ENCODE data around the gene ANO8. TPM values are rescaled to one million over a fixed set of nuclear protein-coding genes. Genes with fewer than 3 reads are reported as not detected.

Gene ANO8
- total and polyA plus RNA-seq, 4 experiments from 2014 or later, result 0.11 to 21.5 (median 17.7) TPM; not detected in 1

- no peak overlapping the region for H3K4me3 ChIP-seq (ENCODE audit: low read length in 2 of 2)
- Mint-ChIP-seq H3K4me3 (peak overlapping the region in 5 of 8 donors; percentile 18 to 44 (median 26)), H3K27ac (no peak overlapping the region), H3K36me3 (peaks cover 9 to 17% of the 10 kb centered on the region in 2 donors), H3K9me3 (no peaks in the 10 kb centered on the region), H3K4me1 (peaks cover 0 to 10% (median 4%) of the 10 kb centered on the region in 4 donors), H3K27me3 (no peaks in the 10 kb centered on the region)
- intact Hi-C loops (cut with micrococcal nuclease), result no loop called here
- H3K27me3 ChIP-seq (ENCODE audit: insufficient read depth, low read length), result no peaks in the 10 kb centered on the region
- CTCF ChIA-PET (ENCODE audit: partially characterized antibody), result interaction anchor here (0.7 kb wide), 1 partner anchor 12 kb away, joined by 3 read pairs; no protein-coding TSS in a partner anchor
- POLR2A ChIA-PET (ENCODE audit: partially characterized antibody), result interaction anchor here (1.3 to 3.7 kb wide), 4 partner anchors 10 to 14 kb away, joined by 3 to 10 read pairs (median 4); partner anchors contain the start of genes ANO8 and DDA1
- peaks cover 3% of the 10 kb centered on the region for H3K4me1 ChIP-seq (ENCODE audit: insufficient read depth, low read length)
- no peaks in the 10 kb centered on the region for H3K9me3 ChIP-seq (ENCODE audit: control insufficient read depth in 1 of 2, low read length in 2 of 2)
- no peak for DNase-seq
- H3K27ac ChIP-seq (ENCODE audit: low read depth, low read length), result no peak overlapping the region
- peaks cover 16% of the 10 kb centered on the region for H3K36me3 ChIP-seq (ENCODE audit: insufficient read depth, low read length)
Observed at GRCh38 chr19:17323300-17323963, 11.2 kb downstream of the ANO8 start.

GRCh38 chr19:17322854-17323253 lies 11.8 kb downstream of the ANO8 start:
- POLR2A ChIA-PET (ENCODE audit: partially characterized antibody), result interaction anchor here (1.4 to 3.7 kb wide), 3 partner anchors 12 to 14 kb away, joined by 4 to 10 read pairs (median 9); partner anchors contain the start of genes ANO8 and DDA1
- peak overlapping the region in 3 of 7 donors; percentile 41 to 74 (median 63) for H3K27ac Mint-ChIP-seq
- peaks cover 3% of the 10 kb centered on the region for H3K4me1 ChIP-seq (ENCODE audit: insufficient read depth, low read length)

GRCh38 chr19:17321655-17322489 lies 12.8 kb downstream of the ANO8 start:
- H3K4me1 ChIP-seq (ENCODE audit: insufficient read depth, low read length), result peaks cover 3% of the 10 kb centered on the region
- H3K27me3 Mint-ChIP-seq, result no peaks in the 10 kb centered on the region
- peaks cover 9 to 19% of the 10 kb centered on the region in 2 donors for H3K36me3 Mint-ChIP-seq
- ChIA-PET POLR2A (ENCODE audit: partially characterized antibody) (interaction anchor here (1.4 to 2.0 kb wide), 3 partner anchors 11 to 13 kb away, joined by 4 to 9 read pairs (median 8); partner anchors contain the start of genes ANO8 and DDA1), CTCF (ENCODE audit: partially characterized antibody) (interaction anchor here (1.3 kb wide), 1 partner anchor 17 kb away, joined by 6 read pairs; the partner anchor contains the start of gene MRPL34)
- H3K4me3 Mint-ChIP-seq, result no peak overlapping the region
- no peak overlapping the region for H3K4me3 ChIP-seq (ENCODE audit: low read length in 2 of 2)
- no peak overlapping the region for H3K27ac ChIP-seq (ENCODE audit: low read depth, low read length)
- peak overlapping the region in 2 of 7 donors; percentile 53 to 74 for H3K27ac Mint-ChIP-seq
- intact Hi-C loops (cut with micrococcal nuclease), result no loop called here
- H3K36me3 ChIP-seq (ENCODE audit: insufficient read depth, low read length), result peaks cover 16% of the 10 kb centered on the region
- peaks cover 0 to 10% (median 4%) of the 10 kb centered on the region in 4 donors for H3K4me1 Mint-ChIP-seq
- no peaks in the 10 kb centered on the region for H3K9me3 Mint-ChIP-seq
- no peak for DNase-seq
- no peaks in the 10 kb centered on the region for H3K9me3 ChIP-seq (ENCODE audit: control insufficient read depth in 1 of 2, low read length in 2 of 2)
- no peaks in the 10 kb centered on the region for H3K27me3 ChIP-seq (ENCODE audit: insufficient read depth, low read length)

More at GRCh38 chr19:17322854-17323253, 11.8 kb downstream of the ANO8 start:
- Histone ChIP-seq H3K27ac (ENCODE audit: low read depth, low read length) (no peak overlapping the region), H3K36me3 (ENCODE audit: insufficient read depth, low read length) (peaks cover 16% of the 10 kb centered on the region), H3K27me3 (ENCODE audit: insufficient read depth, low read length) (no peaks in the 10 kb centered on the region), H3K4me3 (ENCODE audit: low read length in 2 of 2) (no peak overlapping the region), H3K9me3 (ENCODE audit: control insufficient read depth in 1 of 2, low read length in 2 of 2) (no peaks in the 10 kb centered on the region)
- peaks cover 0 to 10% (median 4%) of the 10 kb centered on the region in 4 donors for H3K4me1 Mint-ChIP-seq
- H3K4me3 Mint-ChIP-seq, result peak overlapping the region in 2 of 8 donors; percentile 18 to 32
- no peaks in the 10 kb centered on the region for H3K9me3 Mint-ChIP-seq
- H3K36me3 Mint-ChIP-seq, result peaks cover 9 to 17% of the 10 kb centered on the region in 2 donors
- DNase-seq, result no peak
- intact Hi-C loops (cut with micrococcal nuclease), result no loop called here
- H3K27me3 Mint-ChIP-seq, result no peaks in the 10 kb centered on the region
- CTCF ChIA-PET (ENCODE audit: partially characterized antibody), result no interaction called here

- Mint-ChIP-seq H3K27ac (no peak overlapping the region), H3K4me3 (no peak overlapping the region), H3K9me3 (no peaks in the 10 kb centered on the region), H3K36me3 (peaks cover 17 to 28% of the 10 kb centered on the region in 2 donors), H3K4me1 (peaks cover 0 to 17% (median 4%) of the 10 kb centered on the region in 4 donors), H3K27me3 (no peaks in the 10 kb centered on the region)
- no peak overlapping the region for H3K4me3 ChIP-seq (ENCODE audit: low read length in 2 of 2)
- POLR2A ChIA-PET (ENCODE audit: partially characterized antibody), result no interaction called here
- CTCF ChIA-PET (ENCODE audit: partially characterized antibody), result no interaction called here
- no peak overlapping the region for H3K27ac ChIP-seq (ENCODE audit: low read depth, low read length)
- peaks cover 22% of the 10 kb centered on the region for H3K36me3 ChIP-seq (ENCODE audit: insufficient read depth, low read length)
- H3K4me1 ChIP-seq (ENCODE audit: insufficient read depth, low read length), result peaks cover 3% of the 10 kb centered on the region
- intact Hi-C loops (cut with micrococcal nuclease), result no loop called here
- H3K27me3 ChIP-seq (ENCODE audit: insufficient read depth, low read length), result no peaks in the 10 kb centered on the region
- no peaks in the 10 kb centered on the region for H3K9me3 ChIP-seq (ENCODE audit: control insufficient read depth in 1 of 2, low read length in 2 of 2)
- DNase-seq, result no peak
Observed at GRCh38 chr19:17320435-17320834, 14.2 kb downstream of the ANO8 start.

GRCh38 chr19:17319473-17320238 lies 15.0 kb downstream of the ANO8 start:
- no peak overlapping the region for H3K4me3 Mint-ChIP-seq
- no peak overlapping the region for H3K27ac Mint-ChIP-seq
- H3K27ac ChIP-seq (ENCODE audit: low read depth, low read length), result no peak overlapping the region
- H3K4me1 ChIP-seq (ENCODE audit: insufficient read depth, low read length), result peaks cover 3% of the 10 kb centered on the region
- no peaks in the 10 kb centered on the region for H3K27me3 Mint-ChIP-seq
- ChIA-PET POLR2A (ENCODE audit: partially characterized antibody) (no interaction called here), CTCF (ENCODE audit: partially characterized antibody) (no interaction called here)
- H3K4me3 ChIP-seq (ENCODE audit: low read length in 2 of 2), result no peak overlapping the region
- peaks cover 17 to 30% of the 10 kb centered on the region in 2 donors for H3K36me3 Mint-ChIP-seq
- DNase-seq, result no peak
- H3K9me3 ChIP-seq (ENCODE audit: control insufficient read depth in 1 of 2, low read length in 2 of 2), result no peaks in the 10 kb centered on the region
- no peaks in the 10 kb centered on the region for H3K27me3 ChIP-seq (ENCODE audit: insufficient read depth, low read length)
- peaks cover 26% of the 10 kb centered on the region for H3K36me3 ChIP-seq (ENCODE audit: insufficient read depth, low read length)
- peaks cover 0 to 17% (median 4%) of the 10 kb centered on the region in 4 donors for H3K4me1 Mint-ChIP-seq
- H3K9me3 Mint-ChIP-seq, result no peaks in the 10 kb centered on the region
- intact Hi-C loops (cut with micrococcal nuclease), result no loop called here

- Histone ChIP-seq H3K4me1 (ENCODE audit: insufficient read depth, low read length) (peaks cover 3% of the 10 kb centered on the region), H3K4me3 (ENCODE audit: low read length in 2 of 2) (no peak overlapping the region), H3K9me3 (ENCODE audit: control insufficient read depth in 1 of 2, low read length in 2 of 2) (no peaks in the 10 kb centered on the region), H3K27me3 (ENCODE audit: insufficient read depth, low read length) (no peaks in the 10 kb centered on the region), H3K27ac (ENCODE audit: low read depth, low read length) (no peak overlapping the region), H3K36me3 (ENCODE audit: insufficient read depth, low read length) (peaks cover 33% of the 10 kb centered on the region)
- intact Hi-C loops (cut with micrococcal nuclease), result no loop called here
- no peak for DNase-seq
- Mint-ChIP-seq H3K27ac (no peak overlapping the region), H3K27me3 (no peaks in the 10 kb centered on the region), H3K4me1 (peaks cover 0 to 17% (median 4%) of the 10 kb centered on the region in 4 donors), H3K36me3 (peaks cover 17 to 31% of the 10 kb centered on the region in 2 donors), H3K9me3 (no peaks in the 10 kb centered on the region), H3K4me3 (no peak overlapping the region)
- POLR2A ChIA-PET (ENCODE audit: partially characterized antibody), result interaction anchor here (0.8 kb wide), 1 partner anchor 10 kb away, joined by 3 read pairs; no protein-coding TSS in a partner anchor
- CTCF ChIA-PET (ENCODE audit: partially characterized antibody), result no interaction called here
Observed at GRCh38 chr19:17318966-17319365, 15.7 kb downstream of the ANO8 start.
